ENCODE measurements around the gene SLC10A7.
"Not testable (repeated sequence)": the region's sequence is repeated elsewhere in the genome, so short reads cannot be mapped to it uniquely, and the experiment has no call there.

SLC10A7 gene

GRCh38 chr4:146389561-146389960 is 132.2 kb downstream of the SLC10A7 start:
- Histone ChIP-seq H3K9ac (ENCODE audit: low read length) (no peak overlapping the region), H3K27ac (ENCODE audit: low read length) (no peak overlapping the region), H3K4me3 (ENCODE audit: low read length) (no peak overlapping the region), H3K36me3 (ENCODE audit: control insufficient read depth, low read depth, low read length) (no peaks in the 10 kb centered on the region), H3K9me3 (ENCODE audit: control insufficient read depth, low read depth, low read length) (no peaks in the 10 kb centered on the region), H3K27me3 (ENCODE audit: control insufficient read depth, insufficient read depth, low read length) (no peaks in the 10 kb centered on the region), H3K4me1 (ENCODE audit: control insufficient read depth, low read depth, low read length) (no peaks in the 10 kb centered on the region)

- Histone ChIP-seq H3K9me3 (ENCODE audit: control insufficient read depth, low read depth, low read length) (no peaks in the 10 kb centered on the region), H3K9ac (ENCODE audit: low read length) (no peak overlapping the region), H3K4me3 (ENCODE audit: low read length) (no peak overlapping the region), H3K36me3 (ENCODE audit: control insufficient read depth, low read depth, low read length) (no peaks in the 10 kb centered on the region), H3K27me3 (ENCODE audit: control insufficient read depth, insufficient read depth, low read length) (no peaks in the 10 kb centered on the region), H3K4me1 (ENCODE audit: control insufficient read depth, low read depth, low read length) (peaks cover 9% of the 10 kb centered on the region), H3K27ac (ENCODE audit: low read length) (no peak overlapping the region)
Observed at GRCh38 chr4:146382194-146382593, 139.5 kb downstream of the SLC10A7 start.

GRCh38 chr4:146381263-146381872 is 140.4 kb downstream of the SLC10A7 start:
- H3K36me3 ChIP-seq (ENCODE audit: control insufficient read depth, low read depth, low read length), result no peaks in the 10 kb centered on the region
- no peaks in the 10 kb centered on the region for H3K9me3 ChIP-seq (ENCODE audit: control insufficient read depth, low read depth, low read length)
- no peak overlapping the region for H3K4me3 ChIP-seq (ENCODE audit: low read length)
- H3K27me3 ChIP-seq (ENCODE audit: control insufficient read depth, insufficient read depth, low read length), result no peaks in the 10 kb centered on the region
- H3K4me1 ChIP-seq (ENCODE audit: control insufficient read depth, low read depth, low read length), result peaks cover 9% of the 10 kb centered on the region
- H3K27ac ChIP-seq (ENCODE audit: low read length), result no peak overlapping the region
- H3K9ac ChIP-seq (ENCODE audit: low read length), result no peak overlapping the region

GRCh38 chr4:146379744-146380143 is 142.0 kb downstream of the SLC10A7 start:
- no peaks in the 10 kb centered on the region for H3K9me3 ChIP-seq (ENCODE audit: control insufficient read depth, low read depth, low read length)

GRCh38 chr4:146371812-146372211 is 149.9 kb downstream of the SLC10A7 start:
- no peak overlapping the region for H3K27ac ChIP-seq (ENCODE audit: low read length)
- H3K4me1 ChIP-seq (ENCODE audit: control insufficient read depth, low read depth, low read length), result peaks cover 6% of the 10 kb centered on the region
- H3K9ac ChIP-seq (ENCODE audit: low read length), result no peak overlapping the region
- H3K4me3 ChIP-seq (ENCODE audit: low read length), result no peak overlapping the region
- H3K36me3 ChIP-seq (ENCODE audit: control insufficient read depth, low read depth, low read length), result no peaks in the 10 kb centered on the region
- no peaks in the 10 kb centered on the region for H3K9me3 ChIP-seq (ENCODE audit: control insufficient read depth, low read depth, low read length)
- H3K27me3 ChIP-seq (ENCODE audit: control insufficient read depth, insufficient read depth, low read length), result no peaks in the 10 kb centered on the region

More at GRCh38 chr4:146379744-146380143, 142.0 kb downstream of the SLC10A7 start:
- Histone ChIP-seq H3K4me1 (ENCODE audit: control insufficient read depth, low read depth, low read length) (peaks cover 9% of the 10 kb centered on the region), H3K9ac (ENCODE audit: low read length) (no peak overlapping the region), H3K27me3 (ENCODE audit: control insufficient read depth, insufficient read depth, low read length) (no peaks in the 10 kb centered on the region), H3K27ac (ENCODE audit: low read length) (no peak overlapping the region), H3K36me3 (ENCODE audit: control insufficient read depth, low read depth, low read length) (no peaks in the 10 kb centered on the region), H3K4me3 (ENCODE audit: low read length) (no peak overlapping the region)

GRCh38 chr4:146370841-146371240 is 150.9 kb downstream of the SLC10A7 start:
- Histone ChIP-seq H3K27ac (ENCODE audit: low read length) (no peak overlapping the region), H3K27me3 (ENCODE audit: control insufficient read depth, insufficient read depth, low read length) (no peaks in the 10 kb centered on the region), H3K4me3 (ENCODE audit: low read length) (no peak overlapping the region), H3K4me1 (ENCODE audit: control insufficient read depth, low read depth, low read length) (peaks cover 6% of the 10 kb centered on the region), H3K9ac (ENCODE audit: low read length) (no peak overlapping the region), H3K36me3 (ENCODE audit: control insufficient read depth, low read depth, low read length) (no peaks in the 10 kb centered on the region), H3K9me3 (ENCODE audit: control insufficient read depth, low read depth, low read length) (peaks cover 2% of the 10 kb centered on the region)

- Histone ChIP-seq H3K9ac (ENCODE audit: low read length) (no peak overlapping the region), H3K27ac (ENCODE audit: low read length) (no peak overlapping the region), H3K4me1 (ENCODE audit: control insufficient read depth, low read depth, low read length) (peaks cover 6% of the 10 kb centered on the region), H3K27me3 (ENCODE audit: control insufficient read depth, insufficient read depth, low read length) (no peaks in the 10 kb centered on the region), H3K4me3 (ENCODE audit: low read length) (no peak overlapping the region), H3K9me3 (ENCODE audit: control insufficient read depth, low read depth, low read length) (peaks cover 3% of the 10 kb centered on the region), H3K36me3 (ENCODE audit: control insufficient read depth, low read depth, low read length) (no peaks in the 10 kb centered on the region)
Observed at GRCh38 chr4:146369446-146369845, 152.3 kb downstream of the SLC10A7 start.

- H3K27ac ChIP-seq (ENCODE audit: low read length), result no peak overlapping the region
- H3K9me3 ChIP-seq (ENCODE audit: control insufficient read depth, low read depth, low read length), result peaks cover 3% of the 10 kb centered on the region
- no peaks in the 10 kb centered on the region for H3K27me3 ChIP-seq (ENCODE audit: control insufficient read depth, insufficient read depth, low read length)
- no peak overlapping the region for H3K4me3 ChIP-seq (ENCODE audit: low read length)
- H3K4me1 ChIP-seq (ENCODE audit: control insufficient read depth, low read depth, low read length), result peaks cover 6% of the 10 kb centered on the region
- no peak overlapping the region for H3K9ac ChIP-seq (ENCODE audit: low read length)
- H3K36me3 ChIP-seq (ENCODE audit: control insufficient read depth, low read depth, low read length), result no peaks in the 10 kb centered on the region
Observed at GRCh38 chr4:146368209-146368608, 153.5 kb downstream of the SLC10A7 start.

GRCh38 chr4:146367347-146367746 is 154.4 kb downstream of the SLC10A7 start:
- Histone ChIP-seq H3K36me3 (ENCODE audit: control insufficient read depth, low read depth, low read length) (no peaks in the 10 kb centered on the region), H3K9ac (ENCODE audit: low read length) (no peak overlapping the region), H3K4me3 (ENCODE audit: low read length) (no peak overlapping the region), H3K9me3 (ENCODE audit: control insufficient read depth, low read depth, low read length) (peaks cover 3% of the 10 kb centered on the region), H3K4me1 (ENCODE audit: control insufficient read depth, low read depth, low read length) (peaks cover 6% of the 10 kb centered on the region), H3K27me3 (ENCODE audit: control insufficient read depth, insufficient read depth, low read length) (no peaks in the 10 kb centered on the region), H3K27ac (ENCODE audit: low read length) (no peak overlapping the region)

GRCh38 chr4:146359771-146360170 is 162.0 kb downstream of the SLC10A7 start:
- Histone ChIP-seq H3K4me1 (ENCODE audit: control insufficient read depth, low read depth, low read length) (no peaks in the 10 kb centered on the region), H3K27me3 (ENCODE audit: control insufficient read depth, insufficient read depth, low read length) (no peaks in the 10 kb centered on the region), H3K9me3 (ENCODE audit: control insufficient read depth, low read depth, low read length) (no peaks in the 10 kb centered on the region), H3K36me3 (ENCODE audit: control insufficient read depth, low read depth, low read length) (no peaks in the 10 kb centered on the region), H3K9ac (ENCODE audit: low read length) (no peak overlapping the region), H3K4me3 (ENCODE audit: low read length) (no peak overlapping the region), H3K27ac (ENCODE audit: low read length) (no peak overlapping the region)

- H3K36me3 ChIP-seq (ENCODE audit: control insufficient read depth, low read depth, low read length); H3K27me3 ChIP-seq (ENCODE audit: control insufficient read depth, insufficient read depth, low read length); H3K4me1 ChIP-seq (ENCODE audit: control insufficient read depth, low read depth, low read length); H3K9me3 ChIP-seq (ENCODE audit: control insufficient read depth, low read depth, low read length); H3K9ac ChIP-seq (ENCODE audit: low read length); H3K27ac ChIP-seq (ENCODE audit: low read length): not testable (repeated sequence)
- peak overlapping the region; percentile 49 for H3K4me3 ChIP-seq (ENCODE audit: low read length)
Observed at GRCh38 chr4:146350114-146350513, 171.6 kb downstream of the SLC10A7 start.

GRCh38 chr4:146349306-146349705 is 172.4 kb downstream of the SLC10A7 start:
- Histone ChIP-seq H3K4me3 (ENCODE audit: low read length) (peak overlapping the region; percentile 49), H3K36me3 (ENCODE audit: control insufficient read depth, low read depth, low read length) (no peaks in the 10 kb centered on the region), H3K27me3 (ENCODE audit: control insufficient read depth, insufficient read depth, low read length) (no peaks in the 10 kb centered on the region), H3K9me3 (ENCODE audit: control insufficient read depth, low read depth, low read length) (no peaks in the 10 kb centered on the region), H3K27ac (ENCODE audit: low read length) (no peak overlapping the region), H3K9ac (ENCODE audit: low read length) (no peak overlapping the region), H3K4me1 (ENCODE audit: control insufficient read depth, low read depth, low read length) (no peaks in the 10 kb centered on the region)
